ENCODE results near the gene SLN. TPM values are rescaled to one million over a fixed set of nuclear protein-coding genes. Genes with fewer than 3 reads are reported as not detected.

The SLN gene
- total RNA-seq, 1 experiment from 2014 or later, result not detected

DNA sequence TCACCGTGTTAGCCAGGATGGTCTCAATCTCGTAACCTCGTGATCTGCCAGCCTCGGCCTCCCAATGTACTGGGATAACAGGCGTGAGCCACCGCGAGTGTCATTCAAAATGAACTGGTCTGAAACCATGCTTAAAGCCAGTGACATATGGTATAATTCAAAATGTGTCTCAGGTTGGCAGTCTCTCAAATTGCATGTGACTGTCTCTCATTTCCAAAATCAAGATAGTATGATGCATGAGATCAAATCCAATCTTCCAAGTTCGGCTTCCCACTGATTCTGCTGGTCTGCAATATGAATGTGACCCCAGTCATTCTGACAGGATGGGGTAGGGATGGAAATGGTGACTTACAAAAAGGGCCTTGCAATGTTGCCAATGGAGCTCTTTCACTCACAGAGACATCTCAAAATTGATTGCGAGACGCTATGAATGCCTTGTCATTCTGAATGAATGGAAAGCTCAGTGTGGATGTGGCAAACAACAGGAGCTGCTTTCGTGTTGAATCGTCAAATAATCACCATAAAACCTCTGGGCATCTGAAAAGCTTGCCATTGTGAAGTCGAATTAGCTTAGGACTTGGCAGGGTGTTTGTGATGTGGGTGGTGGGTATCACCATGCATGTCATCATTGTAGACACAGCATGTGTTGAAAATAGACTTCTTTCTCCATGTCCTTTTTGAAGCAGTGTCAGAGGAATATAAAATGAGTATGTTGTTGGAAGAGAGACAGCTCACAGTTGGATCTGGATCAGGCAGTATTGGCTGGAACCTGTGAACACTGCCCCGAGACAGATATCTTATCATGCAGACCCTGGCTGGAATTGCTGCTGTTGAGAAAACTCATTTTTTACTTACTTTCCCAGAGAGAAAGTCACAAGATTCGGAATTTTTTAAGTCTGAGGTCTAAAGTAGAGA lies 12.2 kb downstream of the SLN start:
- no peak overlapping the region for H3K4me3 Mint-ChIP-seq (ENCODE audit: unreplicated experiment)
- H3K27me3 Mint-ChIP-seq (ENCODE audit: insufficient read depth, unreplicated experiment), result peaks cover 30% of the 10 kb centered on the region
- no peaks in the 10 kb centered on the region for H3K4me1 Mint-ChIP-seq (ENCODE audit: low read depth, unreplicated experiment)
- no TSS peak for BruUV-seq (replicated peaks)
- intact Hi-C loops (cut with micrococcal nuclease; ENCODE audit: unreplicated experiment), result no loop called here
- no peaks in the 10 kb centered on the region for H3K9me3 Mint-ChIP-seq (ENCODE audit: unreplicated experiment)
- CTCF ChIA-PET, result no interaction called here
- H3K36me3 Mint-ChIP-seq (ENCODE audit: insufficient read depth, unreplicated experiment), result no peaks in the 10 kb centered on the region
- Histone ChIP-seq H3K4me1 (peaks cover 5% of the 10 kb centered on the region; the same call in 1 of the 2 replicates), H3K4me3 (ENCODE audit: low read depth, low read length) (no peak overlapping the region), H3K36me3 (ENCODE audit: control insufficient read depth, insufficient read depth, low read length) (no peaks in the 10 kb centered on the region), H3K9me3 (no peaks in the 10 kb centered on the region), H3K27me3 (replicated peaks; ENCODE audit: control insufficient read depth, insufficient read depth, low read length) (no peaks in the 10 kb centered on the region)
- POLR2A ChIA-PET, result no interaction called here
- TF ChIP-seq, protein P1, sequence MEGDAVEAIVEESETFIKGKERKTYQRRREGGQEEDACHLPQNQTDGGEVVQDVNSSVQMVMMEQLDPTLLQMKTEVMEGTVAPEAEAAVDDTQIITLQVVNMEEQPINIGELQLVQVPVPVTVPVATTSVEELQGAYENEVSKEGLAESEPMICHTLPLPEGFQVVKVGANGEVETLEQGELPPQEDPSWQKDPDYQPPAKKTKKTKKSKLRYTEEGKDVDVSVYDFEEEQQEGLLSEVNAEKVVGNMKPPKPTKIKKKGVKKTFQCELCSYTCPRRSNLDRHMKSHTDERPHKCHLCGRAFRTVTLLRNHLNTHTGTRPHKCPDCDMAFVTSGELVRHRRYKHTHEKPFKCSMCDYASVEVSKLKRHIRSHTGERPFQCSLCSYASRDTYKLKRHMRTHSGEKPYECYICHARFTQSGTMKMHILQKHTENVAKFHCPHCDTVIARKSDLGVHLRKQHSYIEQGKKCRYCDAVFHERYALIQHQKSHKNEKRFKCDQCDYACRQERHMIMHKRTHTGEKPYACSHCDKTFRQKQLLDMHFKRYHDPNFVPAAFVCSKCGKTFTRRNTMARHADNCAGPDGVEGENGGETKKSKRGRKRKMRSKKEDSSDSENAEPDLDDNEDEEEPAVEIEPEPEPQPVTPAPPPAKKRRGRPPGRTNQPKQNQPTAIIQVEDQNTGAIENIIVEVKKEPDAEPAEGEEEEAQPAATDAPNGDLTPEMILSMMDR (IDR thresholded peaks at IDR 0.05; ENCODE audit: insufficient read depth in 1 of 2, low read depth in 1 of 2, low read length in 1 of 2, severe bottlenecking in 1 of 2, unreplicated experiment in 1 of 2), result no peak
- DNase-seq, result no peak
- H3K27ac Mint-ChIP-seq (ENCODE audit: unreplicated experiment), result no peak overlapping the region

- Histone ChIP-seq H3K4me3 (ENCODE audit: low read depth, low read length) (no peak overlapping the region), H3K36me3 (ENCODE audit: control insufficient read depth, insufficient read depth, low read length) (no peaks in the 10 kb centered on the region), H3K9me3 (no peaks in the 10 kb centered on the region), H3K4me1 (peaks cover 5% of the 10 kb centered on the region; the same call in 1 of the 2 replicates), H3K27me3 (replicated peaks; ENCODE audit: control insufficient read depth, insufficient read depth, low read length) (no peaks in the 10 kb centered on the region)
- BruUV-seq (replicated peaks), result no TSS peak
- H3K4me1 Mint-ChIP-seq (ENCODE audit: low read depth, unreplicated experiment), result no peaks in the 10 kb centered on the region
- DNase-seq, result no peak
- ChIA-PET POLR2A (no interaction called here), CTCF (no interaction called here)
- no peaks in the 10 kb centered on the region for H3K9me3 Mint-ChIP-seq (ENCODE audit: unreplicated experiment)
- TF ChIP-seq, protein P1 (IDR thresholded peaks at IDR 0.05; ENCODE audit: insufficient read depth in 1 of 2, low read depth in 1 of 2, low read length in 1 of 2, severe bottlenecking in 1 of 2, unreplicated experiment in 1 of 2), result no peak
- H3K27me3 Mint-ChIP-seq (ENCODE audit: insufficient read depth, unreplicated experiment), result peaks cover 18% of the 10 kb centered on the region
- no peaks in the 10 kb centered on the region for H3K36me3 Mint-ChIP-seq (ENCODE audit: insufficient read depth, unreplicated experiment)
- no peak overlapping the region for H3K27ac Mint-ChIP-seq (ENCODE audit: unreplicated experiment)
- intact Hi-C loops (cut with micrococcal nuclease; ENCODE audit: unreplicated experiment), result no loop called here
- no peak overlapping the region for H3K4me3 Mint-ChIP-seq (ENCODE audit: unreplicated experiment)
Observed at GRCh38 chr11:107697291-107697690, 14.6 kb downstream of the SLN start.

- DNase-seq, result no peak
- POLR2A ChIA-PET, result no interaction called here
- no TSS peak for BruUV-seq (replicated peaks)
- peaks cover 5% of the 10 kb centered on the region; the same call in 1 of the 2 replicates for H3K4me1 ChIP-seq
- no peak overlapping the region for H3K4me3 Mint-ChIP-seq (ENCODE audit: unreplicated experiment)
- H3K27me3 Mint-ChIP-seq (ENCODE audit: insufficient read depth, unreplicated experiment), result peaks cover 17% of the 10 kb centered on the region
- H3K9me3 Mint-ChIP-seq (ENCODE audit: unreplicated experiment), result no peaks in the 10 kb centered on the region
- H3K4me1 Mint-ChIP-seq (ENCODE audit: low read depth, unreplicated experiment), result no peaks in the 10 kb centered on the region
- no peak overlapping the region for H3K4me3 ChIP-seq (ENCODE audit: low read depth, low read length)
- H3K27me3 ChIP-seq (replicated peaks; ENCODE audit: control insufficient read depth, insufficient read depth, low read length), result no peaks in the 10 kb centered on the region
- no peak overlapping the region for H3K27ac Mint-ChIP-seq (ENCODE audit: unreplicated experiment)
- H3K36me3 Mint-ChIP-seq (ENCODE audit: insufficient read depth, unreplicated experiment), result no peaks in the 10 kb centered on the region
- TF ChIP-seq, protein P1 (IDR thresholded peaks at IDR 0.05; ENCODE audit: insufficient read depth in 1 of 2, low read depth in 1 of 2, low read length in 1 of 2, severe bottlenecking in 1 of 2, unreplicated experiment in 1 of 2), result no peak
- intact Hi-C loops (cut with micrococcal nuclease; ENCODE audit: unreplicated experiment), result no loop called here
- no peaks in the 10 kb centered on the region for H3K36me3 ChIP-seq (ENCODE audit: control insufficient read depth, insufficient read depth, low read length)
- CTCF ChIA-PET, result no interaction called here
- no peaks in the 10 kb centered on the region for H3K9me3 ChIP-seq
Observed at GRCh38 chr11:107696140-107696539, 15.7 kb downstream of the SLN start.
